Stomach (tissue), 9 donors: ENCODE measurements around the gene TRERF1. TPM values are rescaled to one million over a fixed set of nuclear protein-coding genes. Genes with fewer than 3 reads are reported as not detected.

Experiments used
- DNase-seq, 2 donors: peaks; one replicate each; pipeline versions ENCODE4 v3.0.0 to v3.0.0-alpha.2; 2013 to 2019
- H3K27ac ChIP-seq, 5 donors: fragments of 200-600 bp in 4 of 5; sonication (generic) in 4 of 5; one replicate each; pipeline ENCODE4 v1.5.1; 2013 to 2019; ENCODE audit warnings: mild to moderate bottlenecking in 1 of 5, moderate library complexity in 1 of 5
- H3K27me3 ChIP-seq, 3 donors: fragments of 200-600 bp; sonication (generic); one replicate each; pipeline ENCODE4 v1.5.1; 2017 to 2019; ENCODE audit warnings: mixed run types in 1 of 3
- H3K36me3 ChIP-seq, 4 donors: fragments of 200-600 bp; sonication (generic); 1 replicate in 3 of 4; 2 replicates in 1 of 4; pipeline ENCODE4 v1.5.1; 2016 to 2019
- H3K4me1 ChIP-seq, 4 donors: fragments of 200-600 bp; sonication (generic); one replicate each; pipeline ENCODE4 v1.5.1; 2016 to 2019
- H3K4me3 ChIP-seq, 4 donors: fragments of 200-600 bp; sonication (generic) in 3 of 4; one replicate each; pipeline ENCODE4 v1.5.1; 2016 to 2019; ENCODE audit warnings: mild to moderate bottlenecking in 1 of 4
- H3K9me3 ChIP-seq, 4 donors: fragments of 200-600 bp; sonication (generic); one replicate each; pipeline ENCODE4 v1.5.1; 2016 to 2019
- CTCF ChIP-seq, 7 experiments: fragments of 450-650 bp in 4 of 7; fragments of 200-600 bp in 3 of 7; sonication (generic) in 3 of 7; IDR thresholded peaks; one replicate each; pipeline ENCODE4 v1.5.1; 2016 to 2019; ENCODE audit warnings: antibody characterized with exemption in 7 of 7, control low read depth in 2 of 7, mild to moderate bottlenecking in 1 of 7
- EP300 ChIP-seq: sonication (generic); formaldehyde crosslinking; IDR thresholded peaks from one replicate; pipeline ENCODE4 v1.6.1; 2017; ENCODE audit warnings: antibody characterized with exemption
- POLR2A ChIP-seq, 4 donors: fragments of 450-650 bp; IDR thresholded peaks; one replicate each; pipeline ENCODE4 v1.6.1; 2016; ENCODE audit warnings: antibody characterized with exemption in 4 of 4, control low read depth in 2 of 4, mild to moderate bottlenecking in 1 of 4, moderate library complexity in 1 of 4
- POLR2AphosphoS5 ChIP-seq, 3 donors: sonication (generic); formaldehyde crosslinking; IDR thresholded peaks; one replicate each; pipeline ENCODE4 v1.6.1; 2016; ENCODE audit warnings: antibody characterized with exemption in 3 of 3
- WGBS, 5 donors: extraction: QIAGEN DNeasy Blood & Tissue Kit in 3 of 5; methylation state at CpG; one replicate each; pipeline versions ENCODE4 v1.1.5 to v1.1.7; 2013 to 2018; 5-methylcytosine and 5-hydroxymethylcytosine counted together
- intact Hi-C: fragments of 100-400 bp; cut with DNase I; formaldehyde crosslinking; loops from one replicate; pipeline ENCODE4 v1.15.1; 2023; ENCODE audit warnings: low total_unique reads
- polyA plus RNA-seq, 3 donors: library from polyadenylated mRNA; stranded (reverse); fragments of 200-250 nt; gene quantifications; one replicate each; pipeline ENCODE4 v1.2.3, GENCODE V29; 2013
- total RNA-seq, 5 donors: library from RNA; depleted of rRNA; stranded (reverse); fragments of >200 nt; gene quantifications; one replicate each; pipeline versions ENCODE4 v1.1.0 to v1.2.3, GENCODE V29; 2014 to 2016
- donor health status: healthy with polysubstance abuse.
- donor health status: Bipolar disorder and iron deficiency.
- donor health status: healthy.

Gene TRERF1
- total and polyA plus RNA-seq, 8 donors: 2.1 to 8.1 (median 4.9) TPM

GRCh38 chr6:42375007-42375635 is 76.6 kb downstream of the TRERF1 start:
- DNase-seq: no peak
- H3K4me3 ChIP-seq: no peak overlapping the region
- no peaks in the 10 kb centered on the region for H3K27me3 ChIP-seq
- H3K4me1 ChIP-seq: peaks cover 0 to 34% (median under 1%) of the 10 kb centered on the region in 4 donors
- no peaks in the 10 kb centered on the region for H3K36me3 ChIP-seq
- H3K9me3 ChIP-seq: no peaks in the 10 kb centered on the region
- intact Hi-C loops: no loop called here
- no peak for TF ChIP-seq EP300
- TF ChIP-seq POLR2AphosphoS5 (IDR thresholded peaks at IDR 0.05): no peak
- no peak for TF ChIP-seq POLR2A (IDR thresholded peaks at IDR 0.05)
- no peak for TF ChIP-seq CTCF (IDR thresholded peaks at IDR 0.05)
- H3K27ac ChIP-seq: no peak overlapping the region
- 88 to 97% (median 95%) methylated on average over 10 of the region's 10 CpGs for WGBS, 5 donors

- H3K4me3 ChIP-seq: no peak overlapping the region
- H3K36me3 ChIP-seq: no peaks in the 10 kb centered on the region
- intact Hi-C loops: no loop called here
- peaks cover under 1 to 42% (median 10%) of the 10 kb centered on the region in 4 donors for H3K4me1 ChIP-seq
- no peak overlapping the region for H3K27ac ChIP-seq
- WGBS, 5 donors: 67 to 85% (median 82%) methylated on average over 8 of the region's 8 CpGs
- H3K27me3 ChIP-seq: no peaks in the 10 kb centered on the region
- TF ChIP-seq POLR2A (IDR thresholded peaks at IDR 0.05) (no peak), CTCF (IDR thresholded peaks at IDR 0.05) (no peak), EP300 (no peak), POLR2AphosphoS5 (IDR thresholded peaks at IDR 0.05) (no peak)
- no peak for DNase-seq
- H3K9me3 ChIP-seq: no peaks in the 10 kb centered on the region
Measured at GRCh38 chr6:42374018-42374669, 77.6 kb downstream of the TRERF1 start.

- TF ChIP-seq POLR2A (IDR thresholded peaks at IDR 0.05) (no peak), CTCF (IDR thresholded peaks at IDR 0.05) (no peak), POLR2AphosphoS5 (IDR thresholded peaks at IDR 0.05) (no peak), EP300 (no peak)
- intact Hi-C loops: no loop called here
- no peak overlapping the region for H3K27ac ChIP-seq
- 64 to 81% (median 79%) methylated on average over 3 to 4 of the region's 4 CpGs for WGBS, 5 donors
- H3K36me3 ChIP-seq: no peaks in the 10 kb centered on the region
- H3K4me1 ChIP-seq: peaks cover 12 to 40% (median 19%) of the 10 kb centered on the region in 4 donors
- H3K4me3 ChIP-seq: no peak overlapping the region
- H3K27me3 ChIP-seq: no peaks in the 10 kb centered on the region
- H3K9me3 ChIP-seq: no peaks in the 10 kb centered on the region
- DNase-seq: no peak
Measured at GRCh38 chr6:42372699-42373098, 79.0 kb downstream of the TRERF1 start.

- peaks cover 18 to 62% (median 30%) of the 10 kb centered on the region in 4 donors for H3K4me1 ChIP-seq
- no peak overlapping the region for H3K4me3 ChIP-seq
- no peak for TF ChIP-seq CTCF (IDR thresholded peaks at IDR 0.05)
- TF ChIP-seq EP300: no peak
- no peak for TF ChIP-seq POLR2A (IDR thresholded peaks at IDR 0.05)
- no peak for TF ChIP-seq POLR2AphosphoS5 (IDR thresholded peaks at IDR 0.05)
- H3K36me3 ChIP-seq: no peaks in the 10 kb centered on the region
- 96 to 100% (median 99%) methylated on average over 3 of the region's 3 CpGs for WGBS, 5 donors
- no peaks in the 10 kb centered on the region for H3K27me3 ChIP-seq
- no peak overlapping the region for H3K27ac ChIP-seq
- intact Hi-C loops: no loop called here
- H3K9me3 ChIP-seq: no peaks in the 10 kb centered on the region
- DNase-seq: no peak
Measured at GRCh38 chr6:42370323-42370985, 81.3 kb downstream of the TRERF1 start.
